CD4-positive, alpha-beta T cell treated with Interleukin-21 for 1 hour (primary cell): ENCODE data around the gene PDE6G.
A peak's percentile ranks its signal among the peaks of the same experiment; 100 is the strongest.
"Not testable (repeated sequence)": the region's sequence is repeated elsewhere in the genome, so short reads cannot be mapped to it uniquely, and the experiment has no call there.

Source experiments
- DNase-seq: peaks from one replicate; pipeline ENCODE4 v3.0.0-alpha.2; 2020

Gene PDE6G

DNA sequence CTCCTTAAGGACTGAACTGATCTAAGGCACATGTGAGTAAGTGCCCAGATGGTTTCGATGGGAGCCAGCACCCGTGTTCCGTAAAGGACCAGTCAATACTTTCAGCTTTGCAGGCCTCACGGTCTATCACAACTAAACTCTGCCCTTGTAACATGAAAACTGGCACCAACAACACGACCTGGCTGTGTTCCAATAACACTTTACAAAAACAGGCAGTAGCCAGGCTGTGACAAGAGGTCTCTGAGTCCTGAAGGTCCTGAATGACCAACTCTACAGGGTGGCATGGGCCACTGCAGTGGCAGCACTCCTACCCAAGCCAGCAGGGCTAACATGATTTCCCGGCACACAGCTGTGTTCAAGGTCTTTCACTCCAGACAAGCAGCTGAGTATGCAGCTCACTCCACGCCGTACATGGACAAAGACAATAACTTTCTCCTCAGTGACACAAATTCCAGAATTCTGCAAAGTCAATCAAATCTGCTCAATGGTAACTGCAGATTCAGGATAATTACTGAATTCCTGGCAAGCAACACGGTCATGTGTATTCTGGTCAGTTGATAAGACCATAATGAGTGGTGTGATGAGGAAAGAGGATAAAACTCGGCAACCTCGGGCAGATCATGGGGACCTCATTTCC is 34.7 kb downstream of the PDE6G start:
- DNase-seq: no peak

DNA sequence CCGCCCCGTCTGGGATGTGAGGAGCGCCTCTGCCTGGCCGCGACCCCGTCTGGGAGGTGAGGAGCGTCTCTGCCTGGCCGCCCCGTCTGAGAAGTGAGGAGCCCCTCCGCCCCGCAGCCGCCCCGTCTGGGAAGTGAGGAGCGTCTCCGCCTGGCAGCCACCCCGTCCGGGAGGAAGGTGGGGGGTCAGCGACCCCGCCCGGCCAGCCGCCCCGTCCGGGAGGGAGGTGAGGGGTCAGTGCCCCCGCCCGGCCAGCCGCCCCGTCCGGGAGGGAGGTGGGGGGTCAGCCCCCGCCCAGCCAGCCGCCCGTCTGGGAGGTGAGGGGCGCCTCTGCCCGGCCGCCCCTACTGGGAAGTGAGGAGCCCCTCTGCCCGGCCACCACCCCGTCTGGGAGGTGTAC is 38.0 kb downstream of the PDE6G start:
- DNase-seq: not testable (repeated sequence)

- no peak for DNase-seq
Observed at GRCh38 chr17:81616877-81617276, 39.5 kb downstream of the PDE6G start.

DNA sequence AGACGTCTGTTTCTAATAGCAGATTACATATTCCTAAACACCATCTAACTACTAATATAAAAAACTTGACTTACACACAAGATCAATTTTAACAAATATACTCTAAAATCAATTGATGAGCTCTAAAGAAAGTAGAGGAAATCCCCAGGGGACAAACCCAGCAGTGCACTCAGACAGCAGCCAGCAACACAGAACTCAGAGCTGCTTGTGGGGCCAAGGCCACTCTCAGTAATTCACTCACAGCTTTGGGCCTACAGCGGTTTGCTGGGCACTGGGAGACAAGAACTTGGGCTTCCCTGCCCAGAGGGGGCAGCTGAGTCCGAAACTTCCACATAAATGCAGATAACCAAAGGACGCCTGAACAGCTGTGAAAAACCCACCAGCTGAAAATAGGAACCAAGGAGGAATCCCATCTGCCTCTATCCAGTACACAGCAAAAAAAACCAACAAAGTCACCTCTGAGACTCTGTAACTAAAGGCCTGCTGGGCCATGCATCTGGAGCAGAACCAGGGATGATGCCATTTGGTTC is 40.9 kb downstream of the PDE6G start:
- no peak for DNase-seq

- no peak for DNase-seq
Observed at GRCh38 chr17:81612172-81612970, 44.0 kb downstream of the PDE6G start.

- no peak for DNase-seq
Observed at GRCh38 chr17:81609541-81610311, 46.6 kb downstream of the PDE6G start.

GRCh38 chr17:81608605-81609004 is 47.7 kb downstream of the PDE6G start:
- DNase-seq: no peak

DNA sequence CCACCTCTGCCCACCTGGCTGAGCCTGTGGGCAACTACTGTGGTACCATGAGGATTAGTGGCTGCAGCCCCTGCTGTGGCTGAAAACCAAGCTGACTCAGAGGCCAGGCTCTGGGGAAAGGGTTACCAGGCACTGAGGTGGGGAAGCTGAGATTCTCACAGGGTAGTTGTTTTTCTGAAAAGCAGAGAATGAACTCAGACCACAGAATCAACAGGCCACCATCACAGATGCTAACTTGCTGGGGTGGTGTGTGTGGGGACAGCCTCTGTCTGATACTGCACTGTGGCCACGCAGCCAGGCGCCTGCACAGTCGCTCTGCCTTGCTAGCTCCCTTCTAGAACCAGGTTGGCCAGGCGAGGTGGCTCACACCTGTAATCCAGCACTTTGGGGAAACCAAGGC is 48.3 kb downstream of the PDE6G start:
- no peak for DNase-seq

DNA sequence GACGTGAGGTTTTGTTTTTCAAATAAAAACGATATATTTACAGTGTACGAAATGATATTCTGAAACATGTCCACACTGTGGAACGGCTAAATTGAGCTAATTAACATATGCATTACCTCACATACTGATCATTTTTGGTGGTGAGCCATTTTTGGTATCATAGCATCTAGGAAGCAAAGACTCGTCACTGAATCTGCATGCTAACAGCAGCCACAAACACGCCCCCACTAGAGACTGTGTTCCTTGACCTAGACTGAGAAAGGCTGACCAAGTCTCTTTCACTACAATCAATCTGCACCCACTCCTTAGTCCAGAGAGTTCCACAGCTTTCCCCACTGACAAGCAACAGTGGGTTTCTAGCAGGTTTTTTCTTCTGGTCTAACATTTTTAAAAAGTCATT is 48.9 kb downstream of the PDE6G start:
- no peak for DNase-seq

GRCh38 chr17:81603846-81604610 is 52.3 kb downstream of the PDE6G start:
- no peak for DNase-seq

DNA sequence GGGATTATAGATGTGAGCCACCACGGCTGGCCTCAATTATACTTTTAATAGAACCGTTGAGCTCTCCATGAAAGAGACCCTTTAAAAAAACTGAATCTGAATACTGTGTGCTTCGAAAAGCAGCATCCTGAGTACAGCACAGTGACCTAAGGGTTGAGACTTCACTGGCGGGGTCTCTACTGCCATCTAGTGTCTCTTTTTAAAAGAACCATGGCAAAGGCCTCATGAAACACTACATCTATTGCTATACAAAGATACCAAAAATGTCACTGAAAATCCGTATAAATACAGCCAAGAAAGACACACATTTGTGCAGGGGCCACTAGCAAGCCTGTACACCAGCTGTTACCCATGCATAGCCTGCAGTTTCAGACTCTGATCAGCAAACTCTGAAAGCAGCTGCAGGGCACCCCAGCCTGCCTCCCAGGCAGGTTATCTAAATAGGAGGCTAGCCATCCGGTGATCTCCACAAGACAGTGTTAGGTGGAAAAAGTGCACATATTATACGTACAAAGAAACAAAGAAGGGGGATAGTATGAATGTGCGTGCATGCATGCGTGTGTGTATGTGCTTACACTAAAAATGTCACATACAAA is 54.7 kb downstream of the PDE6G start:
- peak; percentile 77 for DNase-seq
